BLaER1 treated with 17β-estradiol and CSF1 and Interleukin-3, amounts not matched to agents 10 nM and 100 nM (cell line): ENCODE data around the gene PLEKHB2.
"Not testable (repeated sequence)": the region's sequence is repeated elsewhere in the genome, so short reads cannot be mapped to it uniquely, and the experiment has no call there.

Source experiments
- H3K27ac ChIP-seq, 11 experiments: shearing (Covaris generic); formaldehyde crosslinking; 2 replicates each; pipeline ENCODE4 v1.8.1; 2022
- H3K27me3 ChIP-seq, 11 experiments: shearing (Covaris generic); formaldehyde crosslinking; 2 replicates each; pipeline ENCODE4 v1.8.1; 2022
- H3K36me3 ChIP-seq, 11 experiments: shearing (Covaris generic); formaldehyde crosslinking; 2 replicates each; pipeline ENCODE4 v1.8.1; 2022
- H3K4me1 ChIP-seq, 10 experiments: shearing (Covaris generic); formaldehyde crosslinking; 2 replicates each; pipeline ENCODE4 v1.8.1; 2022
- H3K4me2 ChIP-seq, 11 experiments: shearing (Covaris generic); formaldehyde crosslinking; 2 replicates each; pipeline ENCODE4 v1.8.1; 2022
- H3K4me3 ChIP-seq, 10 experiments: shearing (Covaris generic); formaldehyde crosslinking; 2 replicates each; pipeline ENCODE4 v1.8.1; 2022
- H3K9ac ChIP-seq, 11 experiments: shearing (Covaris generic); formaldehyde crosslinking; 2 replicates each; pipeline ENCODE4 v1.8.1; 2022
- H3K9me3 ChIP-seq, 11 experiments: shearing (Covaris generic); formaldehyde crosslinking; replicated peaks in 1 of 11; 2 replicates each; pipeline ENCODE4 v1.8.1; 2022
- H4K20me1 ChIP-seq, 11 experiments: shearing (Covaris generic); formaldehyde crosslinking; 2 replicates each; pipeline ENCODE4 v1.8.1; 2022
- Cebpa-rat ChIP-seq, 11 experiments: shearing (Covaris generic); IDR thresholded peaks; 2 replicates each; pipeline ENCODE4 v1.8.1; 2022

The PLEKHB2 gene

GRCh38 chr2:131067465-131068125, 37.5 kb upstream of the PLEKHB2 start:
- H4K20me1 ChIP-seq = peaks cover 79 to 100% (median 98%) of the 10 kb centered on the region in 11 experiments; a peak in 21 of 22 replicates
- H3K36me3 ChIP-seq = peaks cover 94 to 100% (median 99%) of the 10 kb centered on the region in 11 experiments
- H3K27me3 ChIP-seq = no peaks in the 10 kb centered on the region
- peaks cover 0 to 8% (median 0%) of the 10 kb centered on the region in 10 experiments; a peak in 3 of 20 replicates for H3K4me1 ChIP-seq
- TF ChIP-seq Cebpa-rat (IDR thresholded peaks at IDR 0.05) = no peak
- H3K9me3 ChIP-seq = no peaks in the 10 kb centered on the region
- no peak overlapping the region for H3K4me3 ChIP-seq
- no peak overlapping the region for H3K9ac ChIP-seq
- H3K27ac ChIP-seq = no peak overlapping the region
- no peak overlapping the region for H3K4me2 ChIP-seq

GRCh38 chr2:131068172-131068571, 37.0 kb upstream of the PLEKHB2 start:
- H3K9ac ChIP-seq = 0 out of 22 replicates have a peak overlapping the region, but pooled peaks of 1 of the 11 experiments have one; percentile 19
- H3K27me3 ChIP-seq, H3K4me3 ChIP-seq, H3K27ac ChIP-seq, H3K4me2 ChIP-seq, H3K4me1 ChIP-seq, H3K9me3 ChIP-seq: not testable (repeated sequence)
- H3K36me3 ChIP-seq = peaks cover 94 to 100% (median 99%) of the 10 kb centered on the region in 11 experiments
- peaks cover 79 to 100% (median 98%) of the 10 kb centered on the region in 11 experiments; a peak in 21 of 22 replicates for H4K20me1 ChIP-seq

- not testable (repeated sequence) for H3K4me2 ChIP-seq, H3K4me3 ChIP-seq, H3K4me1 ChIP-seq, H3K9me3 ChIP-seq, H3K27me3 ChIP-seq, H3K27ac ChIP-seq, H3K9ac ChIP-seq
- Histone ChIP-seq H4K20me1 (peaks cover 93 to 100% (median 98%) of the 10 kb centered on the region in 11 experiments), H3K36me3 (peaks cover 99 to 100% (median 100%) of the 10 kb centered on the region in 11 experiments)
Measured at GRCh38 chr2:131075578-131075977, 29.6 kb upstream of the PLEKHB2 start.

- no peaks in the 10 kb centered on the region for H3K9me3 ChIP-seq
- no peak overlapping the region for H3K27ac ChIP-seq
- H3K4me3 ChIP-seq = no peak overlapping the region
- H3K4me1 ChIP-seq = peaks cover 0 to 7% (median under 1%) of the 10 kb centered on the region in 10 experiments; a peak in 7 of 20 replicates
- H3K36me3 ChIP-seq = peaks cover 99 to 100% (median 100%) of the 10 kb centered on the region in 11 experiments
- H3K27me3 ChIP-seq = no peaks in the 10 kb centered on the region
- H3K4me2 ChIP-seq = no peak overlapping the region
- H4K20me1 ChIP-seq = peaks cover 93 to 100% (median 98%) of the 10 kb centered on the region in 11 experiments
- no peak overlapping the region for H3K9ac ChIP-seq
- TF ChIP-seq Cebpa-rat (IDR thresholded peaks at IDR 0.05) = no peak
Measured at GRCh38 chr2:131076707-131077106, 28.4 kb upstream of the PLEKHB2 start.

GRCh38 chr2:131077182-131077846, 27.8 kb upstream of the PLEKHB2 start:
- Histone ChIP-seq H3K36me3 (peaks cover 99 to 100% (median 100%) of the 10 kb centered on the region in 11 experiments), H3K4me2 (no peak overlapping the region)
- no peak for TF ChIP-seq Cebpa-rat (IDR thresholded peaks at IDR 0.05)

GRCh38 chr2:131077966-131078365, 27.2 kb upstream of the PLEKHB2 start:
- no peak overlapping the region for H3K27ac ChIP-seq
- no peaks in the 10 kb centered on the region for H3K27me3 ChIP-seq
- H3K4me3 ChIP-seq = no peak overlapping the region
- no peaks in the 10 kb centered on the region for H3K9me3 ChIP-seq
- peaks cover 93 to 100% (median 98%) of the 10 kb centered on the region in 11 experiments for H4K20me1 ChIP-seq
- no peak for TF ChIP-seq Cebpa-rat (IDR thresholded peaks at IDR 0.05)
- H3K4me2 ChIP-seq = no peak overlapping the region
- peaks cover 0 to 16% (median 8%) of the 10 kb centered on the region in 10 experiments; a peak in 8 of 20 replicates for H3K4me1 ChIP-seq
- H3K36me3 ChIP-seq = peaks cover 98 to 100% (median 100%) of the 10 kb centered on the region in 11 experiments
- H3K9ac ChIP-seq = 0 out of 22 replicates have a peak overlapping the region, but pooled peaks of 1 of the 11 experiments have one; percentile 11

More at GRCh38 chr2:131077182-131077846, 27.8 kb upstream of the PLEKHB2 start:
- H3K27me3 ChIP-seq = no peaks in the 10 kb centered on the region
- H3K9ac ChIP-seq = no peak overlapping the region
- H3K27ac ChIP-seq = no peak overlapping the region
- peaks cover 0 to 12% (median 4%) of the 10 kb centered on the region in 10 experiments; a peak in 7 of 20 replicates for H3K4me1 ChIP-seq
- H3K9me3 ChIP-seq = no peaks in the 10 kb centered on the region
- H3K4me3 ChIP-seq = no peak overlapping the region
- peaks cover 93 to 100% (median 98%) of the 10 kb centered on the region in 11 experiments for H4K20me1 ChIP-seq

GRCh38 chr2:131079931-131080330, 25.2 kb upstream of the PLEKHB2 start:
- Histone ChIP-seq H3K36me3 (peaks cover 89 to 99% (median 98%) of the 10 kb centered on the region in 11 experiments), H4K20me1 (peaks cover 93 to 100% (median 98%) of the 10 kb centered on the region in 11 experiments), H3K4me1 (peaks cover 0 to 18% (median 8%) of the 10 kb centered on the region in 10 experiments; a peak in 8 of 20 replicates)
- H3K9me3 ChIP-seq, H3K4me2 ChIP-seq, H3K4me3 ChIP-seq, H3K9ac ChIP-seq, H3K27me3 ChIP-seq, H3K27ac ChIP-seq: not testable (repeated sequence)

GRCh38 chr2:131081190-131081589, 23.9 kb upstream of the PLEKHB2 start:
- no peaks in the 10 kb centered on the region for H3K9me3 ChIP-seq
- H4K20me1 ChIP-seq = peaks cover 93 to 100% (median 98%) of the 10 kb centered on the region in 11 experiments
- no peak overlapping the region for H3K4me3 ChIP-seq
- H3K27me3 ChIP-seq = no peaks in the 10 kb centered on the region
- peaks cover 89 to 99% (median 98%) of the 10 kb centered on the region in 11 experiments for H3K36me3 ChIP-seq
- peak overlapping the region in 1 of 11 experiments; percentile 27; a peak in 1 of 22 replicates for H3K27ac ChIP-seq
- TF ChIP-seq Cebpa-rat (IDR thresholded peaks at IDR 0.05) = no peak
- H3K9ac ChIP-seq = no peak overlapping the region; a peak in 1 of 22 replicates
- H3K4me1 ChIP-seq = peaks cover 0 to 18% (median 11%) of the 10 kb centered on the region in 10 experiments; a peak in 13 of 20 replicates
- peak overlapping the region in 2 of 11 experiments; percentile 3 to 13; a peak in 2 of 22 replicates for H3K4me2 ChIP-seq

- TF ChIP-seq Cebpa-rat (IDR thresholded peaks at IDR 0.05) = no peak
- no peaks in the 10 kb centered on the region for H3K27me3 ChIP-seq
- H3K27ac ChIP-seq = no peak overlapping the region
- no peak overlapping the region for H3K4me3 ChIP-seq
- peaks cover 82 to 99% (median 96%) of the 10 kb centered on the region in 11 experiments for H3K36me3 ChIP-seq
- peak overlapping the region in 2 of 11 experiments; percentile 41 to 56; a peak in 2 of 22 replicates for H3K9ac ChIP-seq
- H3K4me1 ChIP-seq = peaks cover 0 to 19% (median 11%) of the 10 kb centered on the region in 10 experiments; a peak in 14 of 20 replicates
- no peaks in the 10 kb centered on the region for H3K9me3 ChIP-seq
- H4K20me1 ChIP-seq = peaks cover 98 to 100% (median 100%) of the 10 kb centered on the region in 11 experiments
- H3K4me2 ChIP-seq = peak overlapping the region in 2 of 11 experiments; percentile 33 to 37; a peak in 2 of 22 replicates
Measured at GRCh38 chr2:131085646-131086045, 19.5 kb upstream of the PLEKHB2 start.
